SK-N-SH treated with all-trans-retinoic acid at 6 μM for 48 hours (cell line): ENCODE results near the gene ABLIM1.

Experiments
- TCF4 ChIP-seq: fragments of 250-450 bp; sonication (Bioruptor Pico); IDR thresholded peaks from 2 replicates; pipeline ENCODE4 v1.8.0; 2021; ENCODE audit warnings: mild to moderate bottlenecking, moderate library complexity, borderline replicate concordance
- ZC3H10 ChIP-seq: fragments of 250-450 bp; sonication (Bioruptor Pico); IDR thresholded peaks from 2 replicates; pipeline ENCODE4 v1.5.1; 2021; ENCODE audit warnings: mild to moderate bottlenecking, moderate library complexity
- TF ChIP-seq, protein P1 (sequence below): fragments of 250-450 bp; sonication (Bioruptor Pico); IDR thresholded peaks from 2 replicates; pipeline ENCODE4 v1.8.0; 2021; ENCODE audit warnings: low read depth, mild to moderate bottlenecking, moderate library complexity, borderline replicate concordance

DNA sequence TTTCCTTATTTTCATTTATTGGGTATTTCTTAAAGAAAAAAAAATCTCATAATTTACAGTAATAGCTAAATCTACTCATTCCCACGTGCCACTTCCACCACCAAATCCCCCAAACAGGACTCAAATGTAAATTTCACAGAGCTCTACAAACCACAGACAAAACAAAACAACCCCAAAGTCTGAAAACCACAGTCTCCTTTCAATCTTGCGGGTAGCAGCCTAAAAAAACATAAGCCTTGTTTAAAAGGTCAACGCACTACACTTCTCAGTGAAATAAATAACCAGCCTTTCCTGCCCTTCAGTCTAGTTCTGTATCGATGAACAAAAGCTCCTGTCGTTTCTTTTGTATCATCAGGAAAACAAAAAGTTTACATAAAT is 132.0 kb downstream of the ABLIM1 start:
- TF ChIP-seq TCF4 (no peak), ZC3H10 (no peak)
- TF ChIP-seq, protein P1, sequence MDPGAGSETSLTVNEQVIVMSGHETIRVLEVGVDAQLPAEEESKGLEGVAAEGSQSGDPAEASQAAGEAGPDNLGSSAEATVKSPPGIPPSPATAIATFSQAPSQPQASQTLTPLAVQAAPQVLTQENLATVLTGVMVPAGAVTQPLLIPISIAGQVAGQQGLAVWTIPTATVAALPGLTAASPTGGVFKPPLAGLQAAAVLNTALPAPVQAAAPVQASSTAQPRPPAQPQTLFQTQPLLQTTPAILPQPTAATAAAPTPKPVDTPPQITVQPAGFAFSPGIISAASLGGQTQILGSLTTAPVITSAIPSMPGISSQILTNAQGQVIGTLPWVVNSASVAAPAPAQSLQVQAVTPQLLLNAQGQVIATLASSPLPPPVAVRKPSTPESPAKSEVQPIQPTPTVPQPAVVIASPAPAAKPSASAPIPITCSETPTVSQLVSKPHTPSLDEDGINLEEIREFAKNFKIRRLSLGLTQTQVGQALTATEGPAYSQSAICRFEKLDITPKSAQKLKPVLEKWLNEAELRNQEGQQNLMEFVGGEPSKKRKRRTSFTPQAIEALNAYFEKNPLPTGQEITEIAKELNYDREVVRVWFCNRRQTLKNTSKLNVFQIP (CRISPR knock-in tag) = no peak
